Measurements from ENCODE around the gene PDE1C.

GRCh38 chr7:32074787-32075585 is 4.8 kb upstream of the PDE1C start:
- no peak for TF ChIP-seq CTCF (conservative IDR thresholded peaks at IDR 0.05; ENCODE audit: low read depth, low read length)
- TF ChIP-seq EZH2 (IDR thresholded peaks at IDR 0.05; ENCODE audit: borderline replicate concordance, low read depth, low read length, poor library complexity, severe bottlenecking), result no peak

Data from A673 (cell line).